Measurements from ENCODE around the gene PHF1. TPM values are rescaled to one million over a fixed set of nuclear protein-coding genes. Genes with fewer than 3 reads are reported as not detected.
A peak's percentile ranks its signal among the peaks of the same experiment; 100 is the strongest.

Gene PHF1
- total and polyA plus RNA-seq, 2 of the 13 experiments (the other 11 are each of a cell fraction or from before 2014, with no cell fraction given): 25.4 to 61.9 TPM

GRCh38 chr6:33430334-33430733 is 19.5 kb downstream of the PHF1 start (continued):
- TF ChIP-seq ZNF652 (CRISPR knock-in tag; IDR thresholded peaks at IDR 0.05; ENCODE audit: borderline replicate concordance, low read depth): peak; percentile 71
- no peak for TF ChIP-seq SMC3 (IDR thresholded peaks at IDR 0.05; ENCODE audit: low read length)
- TF ChIP-seq ZNF34 (CRISPR knock-in tag; IDR thresholded peaks at IDR 0.05; ENCODE audit: borderline replicate concordance): no peak
- no peak for TF ChIP-seq SAFB2 (CRISPR knock-in tag; IDR thresholded peaks at IDR 0.05; ENCODE audit: borderline replicate concordance, low read depth)
- no peak for TF ChIP-seq SP1 (IDR thresholded peaks at IDR 0.05)
- no peak for TF ChIP-seq SP1 (CRISPR knock-in tag; IDR thresholded peaks at IDR 0.05)
- TF ChIP-seq, protein P1, sequence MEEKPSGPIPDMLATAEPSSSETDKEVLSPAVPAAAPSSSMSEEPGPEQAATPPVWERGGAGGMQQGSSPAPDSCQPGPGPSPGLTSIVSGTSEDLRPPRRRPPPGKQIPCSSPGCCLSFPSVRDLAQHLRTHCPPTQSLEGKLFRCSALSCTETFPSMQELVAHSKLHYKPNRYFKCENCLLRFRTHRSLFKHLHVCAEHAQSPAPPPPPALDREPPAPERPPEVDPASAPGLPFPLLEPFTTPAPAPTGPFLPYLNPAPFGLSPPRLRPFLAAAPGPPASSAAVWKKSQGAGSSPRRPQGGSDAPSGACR (CRISPR knock-in tag; IDR thresholded peaks at IDR 0.05): no peak
- TF ChIP-seq, protein P2, sequence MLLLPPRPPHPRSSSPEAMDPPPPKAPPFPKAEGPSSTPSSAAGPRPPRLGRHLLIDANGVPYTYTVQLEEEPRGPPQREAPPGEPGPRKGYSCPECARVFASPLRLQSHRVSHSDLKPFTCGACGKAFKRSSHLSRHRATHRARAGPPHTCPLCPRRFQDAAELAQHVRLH (CRISPR knock-in tag; IDR thresholded peaks at IDR 0.05; ENCODE audit: borderline replicate concordance, low read depth): no peak
- peak in 1 of 2 experiments; percentile 41; a peak in 1 of 4 replicates for TF ChIP-seq NR2F1 (CRISPR knock-in tag; IDR thresholded peaks at IDR 0.05)
- no peak for TF ChIP-seq ZNF766 (CRISPR knock-in tag; IDR thresholded peaks at IDR 0.05; ENCODE audit: borderline replicate concordance)
- TF ChIP-seq HBP1 (CRISPR knock-in tag; IDR thresholded peaks at IDR 0.05; ENCODE audit: low read depth): no peak
- TF ChIP-seq, protein P3, sequence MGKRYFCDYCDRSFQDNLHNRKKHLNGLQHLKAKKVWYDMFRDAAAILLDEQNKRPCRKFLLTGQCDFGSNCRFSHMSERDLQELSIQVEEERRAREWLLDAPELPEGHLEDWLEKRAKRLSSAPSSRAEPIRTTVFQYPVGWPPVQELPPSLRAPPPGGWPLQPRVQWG (CRISPR knock-in tag; IDR thresholded peaks at IDR 0.05; ENCODE audit: borderline replicate concordance, low read depth): no peak
- TF ChIP-seq IRF1 (CRISPR knock-in tag; IDR thresholded peaks at IDR 0.05; ENCODE audit: low read depth): no peak
- TF ChIP-seq ZNF737 (CRISPR knock-in tag; IDR thresholded peaks at IDR 0.05; ENCODE audit: borderline replicate concordance): no peak
- TF ChIP-seq BRCA1 (CRISPR knock-in tag; IDR thresholded peaks at IDR 0.05): no peak
- no peak for TF ChIP-seq FOSL2 (CRISPR knock-in tag; IDR thresholded peaks at IDR 0.05)
- no peak for TF ChIP-seq PHB2 (IDR thresholded peaks at IDR 0.05; ENCODE audit: partially characterized antibody)
- peak; percentile 33; the same call in 1 of the 2 replicates for TF ChIP-seq RARA (CRISPR knock-in tag; IDR thresholded peaks at IDR 0.05)
- TF ChIP-seq KLF11 (CRISPR knock-in tag; IDR thresholded peaks at IDR 0.05): no peak
- TF ChIP-seq ZSCAN30 (CRISPR knock-in tag; IDR thresholded peaks at IDR 0.05): no peak
- no peak for TF ChIP-seq NFIB (CRISPR knock-in tag; IDR thresholded peaks at IDR 0.05; ENCODE audit: borderline replicate concordance)
- TF ChIP-seq HMG20A (CRISPR knock-in tag; IDR thresholded peaks at IDR 0.05; ENCODE audit: borderline replicate concordance): peak; percentile 19; the same call in 1 of the 2 replicates
- TF ChIP-seq ZNF609 (CRISPR knock-in tag; IDR thresholded peaks at IDR 0.05; ENCODE audit: borderline replicate concordance): no peak
- TF ChIP-seq, protein P4, sequence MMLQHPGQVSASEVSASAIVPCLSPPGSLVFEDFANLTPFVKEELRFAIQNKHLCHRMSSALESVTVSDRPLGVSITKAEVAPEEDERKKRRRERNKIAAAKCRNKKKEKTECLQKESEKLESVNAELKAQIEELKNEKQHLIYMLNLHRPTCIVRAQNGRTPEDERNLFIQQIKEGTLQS (CRISPR knock-in tag; IDR thresholded peaks at IDR 0.05): no peak
